Posterior cingulate gyrus (tissue), 11 donors: ENCODE measurements around the gene SPATA21.
A peak's percentile ranks its signal among the peaks of the same experiment; 100 is the strongest.

Source experiments
- DNase-seq, 10 donors: peaks; one replicate each; pipeline versions ENCODE4 v3.0.0 to v3.0.0-alpha.2; 2020 to 2021; ENCODE audit warnings: mixed read lengths in 3 of 10
- intact Hi-C: fragments of 100-400 bp; cut with DNase I; formaldehyde crosslinking; loops from one replicate; pipeline ENCODE4 v1.15.1; 2023

Gene SPATA21

GRCh38 chr1:16354619-16355018 lies 82.6 kb downstream of the SPATA21 start:
- peak in 1 of 10 donors; percentile 32 for DNase-seq
- intact Hi-C loops: loop anchor here (10.0 kb wide), 1 partner anchor 700 kb away; the partner anchor contains the start of gene SDHB

DNA sequence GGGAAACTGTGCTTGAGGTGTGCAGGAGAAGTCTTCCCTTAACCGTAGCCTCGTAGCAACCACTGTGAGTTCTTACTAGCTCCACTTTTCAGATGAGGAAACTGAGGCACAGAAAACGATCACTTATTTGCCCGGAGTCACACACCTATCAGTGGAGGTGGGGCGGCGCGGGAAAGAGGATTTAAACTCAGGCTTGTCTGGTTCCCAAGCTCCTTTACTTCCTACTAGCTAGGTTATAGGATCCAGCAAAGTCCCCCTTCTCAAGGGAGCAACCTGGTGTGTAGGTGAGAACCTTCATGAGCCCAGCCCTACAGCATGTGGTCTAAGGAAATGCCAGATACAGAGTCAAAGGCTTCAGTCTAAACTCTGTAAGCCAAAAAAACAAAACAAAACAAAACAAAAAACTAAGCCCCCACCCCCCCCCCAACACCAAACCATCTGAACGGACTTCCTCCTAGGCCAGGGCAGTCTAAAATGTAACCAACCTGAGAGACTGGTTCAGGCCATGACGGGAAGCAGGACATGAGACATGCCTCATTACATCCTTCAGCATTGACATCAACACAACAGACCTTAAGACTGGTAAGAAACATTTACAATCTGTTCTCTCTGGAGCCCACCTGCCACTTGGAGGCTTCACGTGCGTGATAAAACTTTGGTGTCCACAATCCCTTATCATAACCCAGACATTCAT lies 84.2 kb downstream of the SPATA21 start:
- no peak for DNase-seq
- intact Hi-C loops: loop anchor here (10.0 kb wide), 1 partner anchor 702 kb away; the partner anchor contains the start of gene SDHB

DNA sequence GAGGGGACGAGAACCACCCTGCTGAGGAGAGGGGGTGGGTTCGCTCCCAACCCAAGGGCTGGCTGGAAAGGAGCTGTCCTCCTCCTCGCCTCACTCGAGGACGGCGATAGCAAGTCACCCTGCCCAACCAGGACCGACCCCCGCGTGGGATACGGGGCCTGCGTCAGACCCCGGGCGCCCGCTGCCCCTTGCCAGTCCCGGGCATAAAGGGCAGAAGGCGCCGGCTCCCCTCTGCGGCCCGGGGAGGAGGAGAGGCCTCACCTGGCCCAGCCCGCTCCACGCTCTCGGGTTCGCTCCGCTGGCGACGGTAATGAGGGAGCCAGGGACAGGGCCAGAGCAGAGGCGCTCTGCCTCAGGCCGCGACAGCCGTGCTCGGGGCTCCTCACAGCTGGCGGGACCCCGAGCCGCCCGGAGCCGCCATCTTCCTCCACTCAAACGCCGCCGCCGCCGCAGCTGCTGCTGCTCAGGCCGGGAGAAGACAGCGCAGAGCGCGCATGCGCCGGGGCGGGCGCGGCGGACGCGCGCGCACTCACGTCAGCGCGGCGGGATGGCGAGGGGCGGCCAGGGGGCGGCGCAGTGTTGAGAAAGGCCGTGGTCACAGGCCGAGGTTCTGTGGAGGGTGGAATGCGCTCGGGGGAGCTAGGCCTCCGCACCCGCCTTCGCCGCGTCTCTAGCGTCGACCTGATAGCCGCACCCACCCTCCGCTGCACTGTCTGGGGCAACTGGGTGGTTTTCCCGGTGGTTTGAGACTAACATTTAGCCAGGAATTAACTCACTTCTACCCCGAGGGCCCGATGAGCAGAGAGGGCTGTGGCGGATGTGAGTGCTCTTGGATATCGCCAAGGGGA lies 85.0 kb downstream of the SPATA21 start, which contains the start of gene FBXO42:
FBXO42 (minus strand) TSS at position 487 of the 848 bp plus-strand sequence. CDS start 37,062 bp downstream, outside the sequence.
- intact Hi-C loops: loop anchor here (10.0 kb wide), 1 partner anchor 703 kb away; the partner anchor contains the start of gene SDHB
- peak; percentile 82 to 98 (median 88) for DNase-seq

DNA sequence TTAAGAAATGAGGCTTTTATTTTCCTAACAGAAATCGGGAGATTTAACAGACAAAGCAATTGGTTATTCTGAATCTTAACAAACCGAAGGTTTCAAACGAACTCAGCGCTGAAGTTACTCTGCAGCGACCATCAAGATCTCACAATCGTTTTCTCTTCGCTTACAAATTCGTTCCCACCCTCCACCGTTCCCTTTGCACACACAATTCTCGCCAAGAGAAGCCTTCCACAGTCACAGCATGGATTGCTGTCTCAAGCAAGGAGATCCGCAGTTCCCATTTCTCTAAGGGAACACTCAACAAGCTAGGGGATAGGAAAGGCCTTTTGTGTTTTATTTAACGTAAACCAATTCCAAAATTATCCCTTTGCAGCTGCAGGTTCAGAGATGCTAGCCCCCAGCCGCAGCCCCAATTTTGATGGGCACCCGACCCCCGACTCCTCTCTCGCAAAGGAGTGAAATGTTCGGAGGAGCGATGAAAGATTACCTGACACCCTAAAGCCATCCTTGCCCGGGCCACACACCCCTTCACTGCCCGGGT lies 85.7 kb downstream of the SPATA21 start:
- no peak for DNase-seq
- intact Hi-C loops: loop anchor here (10.0 kb wide), 1 partner anchor 703 kb away; the partner anchor contains the start of gene SDHB

- intact Hi-C loops: loop anchor here (10.0 kb wide), 1 partner anchor 705 kb away; the partner anchor contains the start of gene SDHB
- no peak for DNase-seq
Observed at GRCh38 chr1:16349847-16350406, 87.3 kb downstream of the SPATA21 start.
